GM12873 (cell line): ENCODE data around the gene RNF14.

Experiments
- TF ChIP-seq, protein P1 (sequence below): IDR thresholded peaks from 2 replicates; pipeline ENCODE4 v1.5.1; 2012; ENCODE audit warnings: low read depth, mild to moderate bottlenecking, moderate library complexity, low read length, control low read depth; ENCODE audit not compliant: insufficient read depth; ENCODE audit errors: missing control alignments

Gene RNF14

DNA sequence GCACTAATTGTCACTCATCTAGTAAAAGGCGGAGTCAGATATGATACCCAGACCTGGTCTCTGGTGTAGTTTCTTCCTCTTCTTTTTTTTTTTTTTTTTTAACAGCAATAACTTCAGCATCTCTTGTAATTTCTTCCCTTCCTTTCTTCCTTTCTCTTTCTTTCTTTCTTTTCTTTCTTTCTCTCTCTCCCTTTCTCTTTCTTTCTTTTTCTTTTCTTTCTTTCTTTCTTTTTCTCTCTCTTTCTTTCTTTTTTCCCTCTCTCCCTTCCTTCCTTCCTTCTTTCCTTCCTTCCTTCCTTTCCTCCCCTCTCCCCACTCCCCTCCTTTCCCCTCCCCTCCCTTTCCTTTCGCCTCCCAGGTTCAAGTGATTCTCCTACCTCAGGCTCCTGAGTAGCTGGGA, 69.8 kb downstream of the RNF14 start:
- TF ChIP-seq, protein P1, sequence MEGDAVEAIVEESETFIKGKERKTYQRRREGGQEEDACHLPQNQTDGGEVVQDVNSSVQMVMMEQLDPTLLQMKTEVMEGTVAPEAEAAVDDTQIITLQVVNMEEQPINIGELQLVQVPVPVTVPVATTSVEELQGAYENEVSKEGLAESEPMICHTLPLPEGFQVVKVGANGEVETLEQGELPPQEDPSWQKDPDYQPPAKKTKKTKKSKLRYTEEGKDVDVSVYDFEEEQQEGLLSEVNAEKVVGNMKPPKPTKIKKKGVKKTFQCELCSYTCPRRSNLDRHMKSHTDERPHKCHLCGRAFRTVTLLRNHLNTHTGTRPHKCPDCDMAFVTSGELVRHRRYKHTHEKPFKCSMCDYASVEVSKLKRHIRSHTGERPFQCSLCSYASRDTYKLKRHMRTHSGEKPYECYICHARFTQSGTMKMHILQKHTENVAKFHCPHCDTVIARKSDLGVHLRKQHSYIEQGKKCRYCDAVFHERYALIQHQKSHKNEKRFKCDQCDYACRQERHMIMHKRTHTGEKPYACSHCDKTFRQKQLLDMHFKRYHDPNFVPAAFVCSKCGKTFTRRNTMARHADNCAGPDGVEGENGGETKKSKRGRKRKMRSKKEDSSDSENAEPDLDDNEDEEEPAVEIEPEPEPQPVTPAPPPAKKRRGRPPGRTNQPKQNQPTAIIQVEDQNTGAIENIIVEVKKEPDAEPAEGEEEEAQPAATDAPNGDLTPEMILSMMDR = no peak
